ENCODE results near the gene CAP1.

DNA sequence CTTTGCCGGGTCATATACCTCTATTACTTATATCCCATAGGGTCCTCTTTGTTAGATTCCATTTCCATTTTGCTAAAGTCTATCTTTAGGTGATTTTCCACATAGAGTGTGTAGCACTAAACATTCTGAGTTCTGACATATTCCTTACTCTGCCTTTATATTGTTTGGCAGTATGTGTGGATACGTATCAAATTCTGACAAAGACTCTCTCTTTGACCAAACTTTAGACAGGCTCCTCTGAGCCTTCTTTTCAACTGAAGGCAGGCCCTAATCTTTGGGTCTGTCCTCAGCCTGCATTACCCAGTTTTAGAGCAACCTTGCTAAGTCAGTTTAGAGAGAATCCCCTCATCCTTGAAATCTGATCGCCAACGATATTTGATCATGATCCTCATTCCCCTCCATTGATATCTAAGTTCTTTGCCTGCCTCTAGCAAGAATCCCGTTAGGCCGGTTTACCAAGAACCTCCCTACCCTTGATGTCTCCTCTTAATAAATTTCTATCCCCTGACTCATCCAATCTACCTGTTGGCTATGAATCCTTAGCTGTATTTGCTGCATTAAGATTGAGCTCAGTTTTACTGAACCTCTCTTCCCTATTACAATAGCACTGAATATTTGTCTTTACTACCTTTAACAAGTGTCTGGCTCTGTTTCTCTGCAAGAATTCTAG lies 66.9 kb downstream of the CAP1 start:
- TF ChIP-seq, protein P1, sequence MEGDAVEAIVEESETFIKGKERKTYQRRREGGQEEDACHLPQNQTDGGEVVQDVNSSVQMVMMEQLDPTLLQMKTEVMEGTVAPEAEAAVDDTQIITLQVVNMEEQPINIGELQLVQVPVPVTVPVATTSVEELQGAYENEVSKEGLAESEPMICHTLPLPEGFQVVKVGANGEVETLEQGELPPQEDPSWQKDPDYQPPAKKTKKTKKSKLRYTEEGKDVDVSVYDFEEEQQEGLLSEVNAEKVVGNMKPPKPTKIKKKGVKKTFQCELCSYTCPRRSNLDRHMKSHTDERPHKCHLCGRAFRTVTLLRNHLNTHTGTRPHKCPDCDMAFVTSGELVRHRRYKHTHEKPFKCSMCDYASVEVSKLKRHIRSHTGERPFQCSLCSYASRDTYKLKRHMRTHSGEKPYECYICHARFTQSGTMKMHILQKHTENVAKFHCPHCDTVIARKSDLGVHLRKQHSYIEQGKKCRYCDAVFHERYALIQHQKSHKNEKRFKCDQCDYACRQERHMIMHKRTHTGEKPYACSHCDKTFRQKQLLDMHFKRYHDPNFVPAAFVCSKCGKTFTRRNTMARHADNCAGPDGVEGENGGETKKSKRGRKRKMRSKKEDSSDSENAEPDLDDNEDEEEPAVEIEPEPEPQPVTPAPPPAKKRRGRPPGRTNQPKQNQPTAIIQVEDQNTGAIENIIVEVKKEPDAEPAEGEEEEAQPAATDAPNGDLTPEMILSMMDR (conservative IDR thresholded peaks at IDR 0.05; ENCODE audit: low read depth, low read length), result no peak
- TF ChIP-seq EZH2phosphoT487 (IDR thresholded peaks at IDR 0.05; ENCODE audit: borderline replicate concordance, low read length) (no peak), EZH2 (IDR thresholded peaks at IDR 0.05; ENCODE audit: low read length, unreplicated experiment) (no peak)

Data from PC-3 (cell line).